Mesenchymal stem cell (in vitro differentiated cells and primary cell): ENCODE data around the gene GPANK1. TPM values are rescaled to one million over a fixed set of nuclear protein-coding genes. Genes with fewer than 3 reads are reported as not detected.

ENCODE experiments used
- DNase-seq: peaks from one replicate; pipeline ENCODE4 v3.0.0-alpha.2; 2013
- H2AFZ ChIP-seq: one replicate; pipeline ENCODE4 v1.6.1; 2013; ENCODE audit warnings: low read depth, mild to moderate bottlenecking, control low read depth, inconsistent platforms, low read length, moderate library complexity
- H2AK5ac ChIP-seq: 2 replicates; pipeline ENCODE4 v1.6.1; 2013; ENCODE audit warnings: low read length, moderate library complexity, mild to moderate bottlenecking, inconsistent platforms; ENCODE audit not compliant: severe bottlenecking
- H2BK120ac ChIP-seq: one replicate; pipeline ENCODE4 v1.6.1; 2013; ENCODE audit warnings: low read depth, mild to moderate bottlenecking, inconsistent platforms, low read length, moderate library complexity
- H2BK12ac ChIP-seq, 2 experiments: one replicate each; pipeline ENCODE4 v1.6.1; 2013; ENCODE audit warnings: inconsistent platforms in 2 of 2, low read length in 2 of 2, mild to moderate bottlenecking in 2 of 2, moderate library complexity in 2 of 2, control low read depth in 1 of 2
- H2BK15ac ChIP-seq: one replicate; pipeline ENCODE4 v1.6.1; 2013; ENCODE audit warnings: mild to moderate bottlenecking, low read depth, inconsistent platforms; ENCODE audit not compliant: poor library complexity, severe bottlenecking
- H2BK5ac ChIP-seq: 2 replicates; pipeline ENCODE4 v1.6.1; 2013; ENCODE audit warnings: low read depth, mild to moderate bottlenecking, low read length, control low read depth, inconsistent platforms; ENCODE audit not compliant: poor library complexity, severe bottlenecking
- H3K14ac ChIP-seq, 2 experiments: one replicate each; pipeline ENCODE4 v1.6.1; 2013; ENCODE audit warnings: inconsistent platforms in 2 of 2, low read length in 2 of 2, control low read depth in 1 of 2, mild to moderate bottlenecking in 1 of 2, moderate library complexity in 1 of 2
- H3K18ac ChIP-seq, 2 experiments: one replicate each; pipeline ENCODE4 v1.6.1; 2013; ENCODE audit warnings: inconsistent platforms in 2 of 2, low read length in 2 of 2, control low read depth in 1 of 2, low read depth in 1 of 2, mild to moderate bottlenecking in 1 of 2
- H3K23ac ChIP-seq, 2 experiments: one replicate each; pipeline ENCODE4 v1.6.1; 2013; ENCODE audit warnings: inconsistent platforms in 2 of 2, low read length in 2 of 2, mild to moderate bottlenecking in 2 of 2, moderate library complexity in 2 of 2, control low read depth in 1 of 2
- H3K27ac ChIP-seq: 2 replicates; pipeline ENCODE4 v1.5.1; 2013; ENCODE audit warnings: mild to moderate bottlenecking, moderate library complexity, low read length, control low read depth, inconsistent platforms; ENCODE audit not compliant: poor library complexity, severe bottlenecking
- H3K27me3 ChIP-seq, 2 experiments: 2 replicates each; pipeline versions ENCODE4 v1.6.1 to v1.7.0; 2013; ENCODE audit warnings: low read length in 2 of 2, mild to moderate bottlenecking in 2 of 2, moderate library complexity in 2 of 2, control low read depth in 1 of 2, inconsistent platforms in 1 of 2; ENCODE audit not compliant: control insufficient read depth in 1 of 2, insufficient read depth in 1 of 2
- H3K36me3 ChIP-seq, 2 experiments: 2 replicates each; pipeline versions ENCODE4 v1.6.1 to v1.7.0; 2013; ENCODE audit warnings: low read length in 2 of 2, control low read depth in 1 of 2, inconsistent platforms in 1 of 2, low read depth in 1 of 2, mild to moderate bottlenecking in 1 of 2; ENCODE audit not compliant: insufficient read depth in 2 of 2, control insufficient read depth in 1 of 2
- H3K4ac ChIP-seq, 2 experiments: one replicate each; pipeline ENCODE4 v1.6.1; 2013; ENCODE audit warnings: inconsistent platforms in 2 of 2, low read length in 2 of 2, mild to moderate bottlenecking in 2 of 2, moderate library complexity in 2 of 2, control low read depth in 1 of 2, low read depth in 1 of 2
- H3K4me1 ChIP-seq: 2 replicates; pipeline ENCODE4 v1.6.1; 2013; ENCODE audit warnings: low read depth, low read length, control low read depth; ENCODE audit not compliant: control insufficient read depth, insufficient read depth
- H3K4me2 ChIP-seq: 2 replicates; pipeline ENCODE4 v1.6.1; 2013; ENCODE audit warnings: low read length, mild to moderate bottlenecking, inconsistent platforms; ENCODE audit not compliant: poor library complexity, severe bottlenecking
- H3K4me3 ChIP-seq, 2 experiments: 2 replicates each; pipeline versions ENCODE4 v1.5.1 to v1.7.0; 2013; ENCODE audit warnings: low read length in 2 of 2, mild to moderate bottlenecking in 2 of 2, control low read depth in 1 of 2, low read depth in 1 of 2; ENCODE audit not compliant: insufficient read depth in 1 of 2
- H3K79me1 ChIP-seq: replicated peaks from 2 replicates; pipeline ENCODE4 v1.6.1; 2013; ENCODE audit warnings: mild to moderate bottlenecking, control low read depth, low read length, inconsistent platforms; ENCODE audit not compliant: poor library complexity, severe bottlenecking
- H3K9ac ChIP-seq: 2 replicates; pipeline ENCODE4 v1.7.0; 2013; ENCODE audit warnings: mild to moderate bottlenecking, low read length, moderate library complexity
- H3K9me3 ChIP-seq: 2 replicates; pipeline ENCODE4 v1.7.0; 2013; ENCODE audit warnings: mild to moderate bottlenecking, low read length; ENCODE audit not compliant: control insufficient read depth
- H4K8ac ChIP-seq: one replicate; pipeline ENCODE4 v1.6.1; 2013; ENCODE audit warnings: inconsistent platforms, mild to moderate bottlenecking, low read length, moderate library complexity
- H4K91ac ChIP-seq: one replicate; pipeline ENCODE4 v1.6.1; 2013; ENCODE audit warnings: mild to moderate bottlenecking, low read length, inconsistent platforms
- WGBS: methylation state at CpG from one replicate; pipeline ENCODE4 v1.1.7; 2013; ENCODE audit warnings: mixed read lengths; 5-methylcytosine and 5-hydroxymethylcytosine counted together
- polyA plus RNA-seq, 2 experiments: library from polyadenylated mRNA; stranded (reverse); fragments of 200-250 nt; gene quantifications; one replicate each; pipeline ENCODE4 v1.2.3, GENCODE V29; 2013

The GPANK1 gene
- polyA plus RNA-seq (2013, experiment 1 of 2) = 26.2 TPM
- 26.2 TPM for polyA plus RNA-seq (2013, experiment 2 of 2)

DNA sequence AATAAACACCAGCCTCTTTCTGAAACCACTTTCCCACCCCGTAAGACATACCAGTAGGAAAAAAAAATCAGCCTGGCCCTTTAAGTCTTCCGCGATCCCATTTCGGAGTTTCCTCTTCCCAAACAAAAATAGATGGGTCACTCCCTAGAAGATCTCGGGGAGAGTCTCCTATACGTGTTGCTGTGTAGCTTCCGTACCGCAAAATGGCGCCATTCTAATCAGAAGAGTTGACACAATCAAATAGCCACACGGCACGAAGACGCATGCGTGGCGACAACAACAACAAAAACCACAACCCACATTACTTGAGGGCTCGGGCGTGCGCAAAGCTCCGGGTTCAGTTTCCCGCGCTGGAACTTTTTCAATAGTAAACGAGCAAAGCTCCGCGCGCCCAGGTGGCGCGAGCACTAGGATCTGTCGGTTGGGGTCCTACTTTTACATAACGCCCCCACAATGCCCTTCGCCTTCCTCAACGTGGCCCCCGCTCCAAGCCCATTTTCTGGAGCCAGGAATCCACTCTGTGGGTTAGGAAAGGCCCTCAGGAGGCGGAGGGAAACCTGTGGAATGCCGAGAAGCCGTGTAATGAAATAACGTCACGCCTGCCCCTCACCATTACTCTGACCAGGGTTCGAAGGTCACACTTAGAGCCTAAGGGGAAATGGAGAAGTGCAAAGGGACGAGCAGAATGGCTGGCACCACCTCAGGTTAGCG lies at the start of gene GPANK1:
GPANK1 (minus strand) TSS at position 208 of the 711 bp plus-strand sequence. CDS start 519 bp downstream, outside the sequence.
- Histone ChIP-seq H3K79me1 (peaks cover 32% of the 10 kb centered on the region), H4K91ac (peak within 1 kb of the TSS; percentile 86), H3K9ac (peak within 1 kb of the TSS; percentile 97), H3K4ac (peak within 1 kb of the TSS; percentile 93 to 94), H4K8ac (peak within 1 kb of the TSS; percentile 82), H2BK120ac (peak within 1 kb of the TSS; percentile 65), H3K23ac (peak within 1 kb of the TSS in 1 of 2 experiments; percentile 86), H3K9me3 (no peaks in the 10 kb centered on the region), H3K4me2 (peak within 1 kb of the TSS; percentile 90), H3K36me3 (peaks cover 44 to 53% of the 10 kb centered on the region in 2 experiments), H3K27ac (peak within 1 kb of the TSS; percentile 89), H2AK5ac (peak within 1 kb of the TSS; percentile 82), H2BK15ac (peak within 1 kb of the TSS; percentile 54), H3K14ac (peak within 1 kb of the TSS in 1 of 2 experiments; percentile 90), H3K18ac (peak within 1 kb of the TSS; percentile 92 to 96), H2AFZ (peak within 1 kb of the TSS; percentile 74), H3K4me1 (peaks cover 22% of the 10 kb centered on the region), H3K27me3 (no peaks in the 10 kb centered on the region), H2BK12ac (peak within 1 kb of the TSS; percentile 55 to 73), H2BK5ac (peak within 1 kb of the TSS; percentile 53), H3K4me3 (peak within 1 kb of the TSS; percentile 75 to 97)
- peak; percentile 98 for DNase-seq
- under 1% methylated on average over 31 of the region's 39 CpGs for WGBS

DNA sequence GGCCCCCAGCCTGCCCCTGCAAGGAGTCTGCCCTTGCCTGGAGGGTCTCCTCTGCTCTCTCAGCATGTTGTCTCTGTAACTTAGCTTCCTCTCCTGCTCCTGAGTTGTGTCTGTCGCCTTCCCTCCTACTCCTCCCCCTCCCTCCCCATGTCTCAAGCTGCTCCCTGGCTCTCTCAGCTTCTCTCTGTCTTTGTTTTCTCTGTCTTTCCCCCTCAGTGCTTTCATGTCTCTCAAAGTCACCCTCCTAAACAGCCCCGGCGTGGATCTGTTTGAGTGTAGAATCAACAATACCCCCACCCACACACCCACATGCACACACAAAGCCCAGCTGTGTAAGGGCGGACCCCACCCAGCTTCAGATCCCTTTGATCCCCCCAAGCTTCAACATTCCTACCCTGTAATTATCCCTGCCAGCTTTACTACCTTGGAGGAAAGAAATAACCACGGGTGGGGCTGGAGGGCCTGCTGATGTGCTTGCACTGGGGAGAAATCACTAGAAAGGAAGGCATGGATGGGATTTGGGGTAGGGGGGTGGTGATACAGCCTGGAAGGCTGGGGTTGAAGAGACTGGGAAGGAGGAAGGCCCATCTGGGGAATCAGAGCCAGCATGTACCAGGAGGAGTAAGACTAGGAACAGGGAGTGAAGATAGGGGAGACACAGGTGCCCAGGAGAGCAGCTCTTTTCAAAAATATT lies 49.3 kb upstream of the GPANK1 start:
- no peak for DNase-seq
- WGBS = 25% methylated on average over 5 of the region's 5 CpGs
- Histone ChIP-seq H3K9me3 (no peaks in the 10 kb centered on the region), H3K27ac (no peak overlapping the region), H2AFZ (peak overlapping the region; percentile 78), H2BK15ac (no peak overlapping the region), H3K79me1 (no peaks in the 10 kb centered on the region), H4K8ac (peak overlapping the region; percentile 84), H3K9ac (no peak overlapping the region), H2BK12ac (peak overlapping the region in 1 of 2 experiments; percentile 15), H2AK5ac (no peak overlapping the region), H3K36me3 (peaks cover 0 to 3% of the 10 kb centered on the region in 2 experiments), H3K18ac (peak overlapping the region in 1 of 2 experiments; percentile 50), H3K4me2 (no peak overlapping the region), H4K91ac (no peak overlapping the region), H3K4me3 (no peak overlapping the region), H2BK5ac (no peak overlapping the region), H3K4me1 (peaks cover 4% of the 10 kb centered on the region), H3K4ac (peak overlapping the region in 1 of 2 experiments; percentile 43), H2BK120ac (no peak overlapping the region), H3K23ac (peak overlapping the region in 1 of 2 experiments; percentile 14), H3K14ac (no peak overlapping the region), H3K27me3 (peaks cover 38 to 41% of the 10 kb centered on the region in 2 experiments)

DNA sequence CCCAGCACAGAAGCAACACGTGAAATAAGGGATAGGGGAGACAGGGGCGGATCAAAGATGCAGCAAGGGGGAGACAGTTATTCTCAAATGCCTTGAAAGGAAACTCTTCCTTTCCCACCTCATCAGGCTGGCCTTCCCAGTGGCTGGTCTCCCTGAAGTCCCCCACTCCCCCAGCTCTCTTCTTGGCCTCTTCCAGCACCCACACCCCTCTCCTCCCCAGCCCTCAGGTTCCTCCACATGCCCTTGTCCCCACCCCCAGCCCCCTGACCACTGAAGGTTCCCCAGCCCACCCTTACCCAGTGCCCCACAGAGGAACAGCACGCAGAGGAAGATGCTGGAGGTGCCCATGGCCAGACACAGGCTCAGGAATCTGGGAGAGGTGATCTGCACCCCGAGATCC lies 48.7 kb upstream of the GPANK1 start:
- peaks cover 0 to 3% of the 10 kb centered on the region in 2 experiments for H3K36me3 ChIP-seq
- H3K27me3 ChIP-seq = peaks cover 38 to 41% of the 10 kb centered on the region in 2 experiments
- H2BK15ac ChIP-seq = no peak overlapping the region
- no peak overlapping the region for H2BK12ac ChIP-seq
- H3K27ac ChIP-seq = no peak overlapping the region
- no peaks in the 10 kb centered on the region for H3K79me1 ChIP-seq
- no peak overlapping the region for H4K8ac ChIP-seq
- no peak overlapping the region for H2BK5ac ChIP-seq
- no peak overlapping the region for H3K4me2 ChIP-seq
- H2AK5ac ChIP-seq = no peak overlapping the region
- H3K4me3 ChIP-seq = no peak overlapping the region
- H3K18ac ChIP-seq = no peak overlapping the region
- H3K4me1 ChIP-seq = peaks cover 4% of the 10 kb centered on the region
- no peak overlapping the region for H3K14ac ChIP-seq
- H2BK120ac ChIP-seq = no peak overlapping the region
- DNase-seq = no peak
- no peak overlapping the region for H3K4ac ChIP-seq
- WGBS = 47% methylated on average over 4 of the region's 4 CpGs
- H4K91ac ChIP-seq = no peak overlapping the region
- no peak overlapping the region for H3K9ac ChIP-seq
- H3K23ac ChIP-seq = no peak overlapping the region
- no peak overlapping the region for H2AFZ ChIP-seq
- no peaks in the 10 kb centered on the region for H3K9me3 ChIP-seq

- Histone ChIP-seq H2AFZ (no peak overlapping the region), H2BK5ac (no peak overlapping the region), H3K27me3 (peaks cover 38 to 41% of the 10 kb centered on the region in 2 experiments), H2BK120ac (no peak overlapping the region), H2BK12ac (no peak overlapping the region), H3K79me1 (no peaks in the 10 kb centered on the region), H3K4me3 (no peak overlapping the region), H3K9ac (no peak overlapping the region), H2AK5ac (no peak overlapping the region), H3K9me3 (no peaks in the 10 kb centered on the region), H3K14ac (no peak overlapping the region), H3K36me3 (peaks cover 0 to 3% of the 10 kb centered on the region in 2 experiments), H3K4ac (no peak overlapping the region), H3K4me2 (no peak overlapping the region), H4K8ac (no peak overlapping the region), H3K27ac (no peak overlapping the region), H4K91ac (no peak overlapping the region), H2BK15ac (no peak overlapping the region), H3K18ac (no peak overlapping the region), H3K23ac (no peak overlapping the region), H3K4me1 (peaks cover 4% of the 10 kb centered on the region)
- no peak for DNase-seq
- WGBS = 93% methylated on average over 8 of the region's 8 CpGs
Measured at GRCh38 chr6:31712296-31712695, 47.5 kb upstream of the GPANK1 start.
